Parathyroid adenoma (tissue), 2 donors: ENCODE measurements around the gene OR5D13.

Source experiments
- H2AFZ ChIP-seq: fragments of 300-600 bp; sonication (generic); one replicate; pipeline ENCODE4 v1.7.0; 2017; ENCODE audit warnings: antibody characterized with exemption, mild to moderate bottlenecking
- H3K27ac ChIP-seq: fragments of 300-600 bp; sonication (generic); one replicate; pipeline ENCODE4 v1.7.0; 2017
- H3K27me3 ChIP-seq: fragments of 300-600 bp; sonication (generic); one replicate; pipeline ENCODE4 v1.7.0; 2017; ENCODE audit warnings: low read length; ENCODE audit not compliant: control insufficient read depth, insufficient read depth
- H3K36me3 ChIP-seq: fragments of 300-600 bp; sonication (generic); one replicate; pipeline ENCODE4 v1.7.0; 2017; ENCODE audit warnings: low read length; ENCODE audit not compliant: control insufficient read depth, insufficient read depth
- H3K4me1 ChIP-seq: fragments of 300-600 bp; sonication (generic); one replicate; pipeline ENCODE4 v1.7.0; 2017; ENCODE audit warnings: control low read depth
- H3K4me2 ChIP-seq: fragments of 300-600 bp; sonication (generic); one replicate; pipeline ENCODE4 v1.7.0; 2017; ENCODE audit warnings: low read length
- H3K4me3 ChIP-seq: fragments of 300-600 bp; sonication (generic); one replicate; pipeline ENCODE4 v1.7.0; 2017; ENCODE audit warnings: low read depth, low read length
- H3K79me2 ChIP-seq: fragments of 300-600 bp; sonication (generic); one replicate; pipeline ENCODE4 v1.7.0; 2017; ENCODE audit warnings: control low read depth
- H3K9ac ChIP-seq: fragments of 300-600 bp; sonication (generic); one replicate; pipeline ENCODE4 v1.7.0; 2017; ENCODE audit warnings: mild to moderate bottlenecking
- H3K9me3 ChIP-seq: fragments of 300-600 bp; sonication (generic); one replicate; pipeline ENCODE4 v1.7.0; 2017; ENCODE audit warnings: low read length; ENCODE audit not compliant: control insufficient read depth
- TF ChIP-seq, protein P1 (sequence below): fragments of 300-600 bp; sonication (generic); IDR thresholded peaks from one replicate; pipeline ENCODE4 v1.7.0; 2017; ENCODE audit warnings: antibody characterized with exemption, mild to moderate bottlenecking
- donor health status: primary hyperparathyroidism.

The OR5D13 gene, protein sequence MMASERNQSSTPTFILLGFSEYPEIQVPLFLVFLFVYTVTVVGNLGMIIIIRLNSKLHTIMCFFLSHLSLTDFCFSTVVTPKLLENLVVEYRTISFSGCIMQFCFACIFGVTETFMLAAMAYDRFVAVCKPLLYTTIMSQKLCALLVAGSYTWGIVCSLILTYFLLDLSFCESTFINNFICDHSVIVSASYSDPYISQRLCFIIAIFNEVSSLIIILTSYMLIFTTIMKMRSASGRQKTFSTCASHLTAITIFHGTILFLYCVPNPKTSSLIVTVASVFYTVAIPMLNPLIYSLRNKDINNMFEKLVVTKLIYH

DNA sequence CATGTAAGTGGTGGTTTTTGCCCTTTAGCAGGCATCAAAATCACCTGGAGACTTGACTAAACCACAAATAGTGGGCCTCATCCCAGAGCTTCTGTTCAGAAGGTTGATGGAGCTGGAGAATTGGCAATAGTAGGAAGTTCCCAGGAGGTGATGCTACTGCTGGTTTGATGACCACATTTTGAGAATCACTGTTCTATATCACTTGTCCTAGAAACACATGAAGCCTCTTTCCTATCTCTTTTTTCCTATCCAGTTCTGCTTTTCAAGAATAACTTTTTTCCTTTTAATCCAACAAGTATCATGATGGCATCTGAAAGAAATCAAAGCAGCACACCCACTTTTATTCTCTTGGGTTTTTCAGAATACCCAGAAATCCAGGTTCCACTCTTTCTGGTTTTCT lies at the start of gene OR5D13:
Gene OR5D13 (plus strand): TSS at position 301 of the 400 bp plus-strand sequence. CDS start 0 bp downstream, at position 301.
- no peaks in the 10 kb centered on the region for H3K27me3 ChIP-seq
- H3K79me2 ChIP-seq, result no peaks in the 10 kb centered on the region
- H3K4me3 ChIP-seq, result no peak within 1 kb of the TSS
- H2AFZ ChIP-seq, result no peak within 1 kb of the TSS
- no peak within 1 kb of the TSS for H3K27ac ChIP-seq
- H3K9ac ChIP-seq, result no peak within 1 kb of the TSS
- no peak within 1 kb of the TSS for H3K4me2 ChIP-seq
- H3K9me3 ChIP-seq, result no peaks in the 10 kb centered on the region
- TF ChIP-seq, protein P1, sequence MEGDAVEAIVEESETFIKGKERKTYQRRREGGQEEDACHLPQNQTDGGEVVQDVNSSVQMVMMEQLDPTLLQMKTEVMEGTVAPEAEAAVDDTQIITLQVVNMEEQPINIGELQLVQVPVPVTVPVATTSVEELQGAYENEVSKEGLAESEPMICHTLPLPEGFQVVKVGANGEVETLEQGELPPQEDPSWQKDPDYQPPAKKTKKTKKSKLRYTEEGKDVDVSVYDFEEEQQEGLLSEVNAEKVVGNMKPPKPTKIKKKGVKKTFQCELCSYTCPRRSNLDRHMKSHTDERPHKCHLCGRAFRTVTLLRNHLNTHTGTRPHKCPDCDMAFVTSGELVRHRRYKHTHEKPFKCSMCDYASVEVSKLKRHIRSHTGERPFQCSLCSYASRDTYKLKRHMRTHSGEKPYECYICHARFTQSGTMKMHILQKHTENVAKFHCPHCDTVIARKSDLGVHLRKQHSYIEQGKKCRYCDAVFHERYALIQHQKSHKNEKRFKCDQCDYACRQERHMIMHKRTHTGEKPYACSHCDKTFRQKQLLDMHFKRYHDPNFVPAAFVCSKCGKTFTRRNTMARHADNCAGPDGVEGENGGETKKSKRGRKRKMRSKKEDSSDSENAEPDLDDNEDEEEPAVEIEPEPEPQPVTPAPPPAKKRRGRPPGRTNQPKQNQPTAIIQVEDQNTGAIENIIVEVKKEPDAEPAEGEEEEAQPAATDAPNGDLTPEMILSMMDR, result no peak
- no peaks in the 10 kb centered on the region for H3K36me3 ChIP-seq
- H3K4me1 ChIP-seq, result no peaks in the 10 kb centered on the region

DNA sequence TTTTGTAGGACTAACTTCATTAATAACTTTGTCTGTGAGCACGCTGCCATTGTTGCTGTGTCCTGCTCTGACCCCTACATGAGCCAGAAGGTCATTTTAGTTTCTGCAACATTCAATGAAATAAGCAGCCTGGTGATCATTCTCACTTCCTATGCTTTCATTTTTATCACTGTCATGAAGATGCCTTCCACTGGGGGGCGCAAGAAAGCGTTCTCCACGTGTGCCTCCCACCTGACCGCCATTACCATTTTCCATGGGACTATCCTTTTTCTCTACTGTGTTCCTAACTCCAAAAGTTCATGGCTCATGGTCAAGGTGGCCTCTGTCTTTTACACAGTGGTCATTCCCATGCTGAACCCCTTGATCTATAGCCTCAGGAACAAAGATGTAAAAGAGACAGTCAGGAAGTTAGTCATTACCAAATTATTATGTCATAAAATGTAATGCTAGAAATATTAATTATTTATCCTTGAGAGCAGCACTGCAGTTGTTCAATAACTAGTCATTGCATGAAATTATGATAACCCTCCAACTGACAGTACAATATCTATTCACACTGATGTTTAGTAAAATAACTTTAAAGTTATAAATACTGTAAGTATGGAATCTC lies 46.4 kb upstream of the OR5D13 start:
- H3K27ac ChIP-seq, result no peak overlapping the region
- no peaks in the 10 kb centered on the region for H3K4me1 ChIP-seq
- H3K9ac ChIP-seq, result no peak overlapping the region
- H3K4me3 ChIP-seq, result no peak overlapping the region
- H3K79me2 ChIP-seq, result no peaks in the 10 kb centered on the region
- H3K36me3 ChIP-seq, result no peaks in the 10 kb centered on the region
- no peaks in the 10 kb centered on the region for H3K9me3 ChIP-seq
- H3K27me3 ChIP-seq, result no peaks in the 10 kb centered on the region
- H2AFZ ChIP-seq, result no peak overlapping the region
- TF ChIP-seq, protein P1, result no peak
- no peak overlapping the region for H3K4me2 ChIP-seq

DNA sequence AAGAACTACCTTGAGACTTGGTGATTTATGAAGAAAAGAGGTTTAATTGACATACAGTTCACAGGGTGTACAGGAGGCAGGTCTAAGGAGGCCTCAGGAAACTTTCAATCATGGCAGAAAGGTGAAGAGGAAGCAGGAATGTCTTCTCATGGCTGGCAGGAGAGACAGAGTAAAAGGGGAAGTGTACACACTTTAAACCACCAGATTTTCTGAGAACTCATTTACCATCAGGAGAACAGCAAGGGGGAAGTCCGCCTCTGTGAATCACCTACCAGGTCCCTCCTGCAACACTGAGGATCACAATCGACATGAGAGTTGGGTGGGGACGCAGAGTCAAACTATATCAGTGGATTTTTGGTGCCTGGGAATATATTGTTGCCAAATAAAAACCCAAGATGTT lies 40.3 kb upstream of the OR5D13 start:
- H2AFZ ChIP-seq, result no peak overlapping the region
- no peak overlapping the region for H3K4me2 ChIP-seq
- no peaks in the 10 kb centered on the region for H3K4me1 ChIP-seq
- H3K27ac ChIP-seq, result no peak overlapping the region
- TF ChIP-seq, protein P1, result no peak
- H3K79me2 ChIP-seq, result no peaks in the 10 kb centered on the region
- H3K27me3 ChIP-seq, result no peaks in the 10 kb centered on the region
- H3K4me3 ChIP-seq, result no peak overlapping the region
- H3K36me3 ChIP-seq, result no peaks in the 10 kb centered on the region
- no peak overlapping the region for H3K9ac ChIP-seq
- no peaks in the 10 kb centered on the region for H3K9me3 ChIP-seq

GRCh38 chr11:55791606-55792005 lies 18.4 kb downstream of the OR5D13 start:
- Histone ChIP-seq H3K9me3 (no peaks in the 10 kb centered on the region), H3K9ac (no peak overlapping the region), H3K4me1 (no peaks in the 10 kb centered on the region), H2AFZ (no peak overlapping the region), H3K4me2 (no peak overlapping the region), H3K27me3 (no peaks in the 10 kb centered on the region), H3K27ac (no peak overlapping the region), H3K4me3 (no peak overlapping the region), H3K36me3 (no peaks in the 10 kb centered on the region), H3K79me2 (no peaks in the 10 kb centered on the region)
- TF ChIP-seq, protein P1, result no peak
